HG03108 (cell line): ENCODE results near the gene CDCP1.

Source experiments
- ATAC-seq: cut with Tn5 transposase; IDR thresholded peaks from one replicate; pipeline ENCODE4 v1.9.1; 2021; ENCODE audit warnings: moderate library complexity; ENCODE audit not compliant: unreplicated experiment

Gene CDCP1

GRCh38 chr3:45145681-45146614 lies at the start of gene CDCP1:
TSS of gene CDCP1 (minus strand) at chr3:45146378. CDS start at chr3:45146287, 91 bp downstream.
- ATAC-seq: no peak

- no peak for ATAC-seq
These were observed 48.6 kb upstream of the CDCP1 start for GRCh38 chr3:45194791-45195190.

GRCh38 chr3:45191924-45192417 lies 45.8 kb upstream of the CDCP1 start:
- no peak for ATAC-seq

GRCh38 chr3:45191424-45191823 lies 45.2 kb upstream of the CDCP1 start:
- no peak for ATAC-seq

GRCh38 chr3:45188719-45189659 lies 42.8 kb upstream of the CDCP1 start:
- no peak for ATAC-seq

- no peak for ATAC-seq
These were observed 41.5 kb upstream of the CDCP1 start for GRCh38 chr3:45187694-45188141.

GRCh38 chr3:45186871-45187270 lies 40.7 kb upstream of the CDCP1 start:
- no peak for ATAC-seq

GRCh38 chr3:45185461-45185860 lies 39.3 kb upstream of the CDCP1 start:
- ATAC-seq: no peak

GRCh38 chr3:45185052-45185451 lies 38.9 kb upstream of the CDCP1 start:
- no peak for ATAC-seq

GRCh38 chr3:45183872-45184262 lies 37.7 kb upstream of the CDCP1 start:
- ATAC-seq: no peak

- ATAC-seq: no peak
These were observed 37.0 kb upstream of the CDCP1 start for GRCh38 chr3:45182915-45183871.

GRCh38 chr3:45181496-45181895 lies 35.3 kb upstream of the CDCP1 start:
- no peak for ATAC-seq

- no peak for ATAC-seq
These were observed 34.7 kb upstream of the CDCP1 start for GRCh38 chr3:45180899-45181298.

GRCh38 chr3:45180051-45180450 lies 33.9 kb upstream of the CDCP1 start:
- ATAC-seq: no peak

- no peak for ATAC-seq
These were observed 33.0 kb upstream of the CDCP1 start for GRCh38 chr3:45179163-45179562.

GRCh38 chr3:45178183-45179023 lies 32.2 kb upstream of the CDCP1 start:
- ATAC-seq: no peak

- no peak for ATAC-seq
These were observed 30.7 kb upstream of the CDCP1 start for GRCh38 chr3:45176912-45177311.

GRCh38 chr3:45174234-45174633 lies 28.1 kb upstream of the CDCP1 start:
- no peak for ATAC-seq

GRCh38 chr3:45173776-45174175 lies 27.6 kb upstream of the CDCP1 start:
- ATAC-seq: no peak
